HG02981 (cell line): Measurements from ENCODE around the gene CCT2.
A peak's percentile ranks its signal among the peaks of the same experiment; 100 is the strongest.

ENCODE experiments used
- ATAC-seq: cut with Tn5 transposase; IDR thresholded peaks from one replicate; pipeline ENCODE4 v1.9.1; 2021; ENCODE audit warnings: mild to moderate bottlenecking, moderate library complexity; ENCODE audit not compliant: unreplicated experiment

Gene CCT2

DNA sequence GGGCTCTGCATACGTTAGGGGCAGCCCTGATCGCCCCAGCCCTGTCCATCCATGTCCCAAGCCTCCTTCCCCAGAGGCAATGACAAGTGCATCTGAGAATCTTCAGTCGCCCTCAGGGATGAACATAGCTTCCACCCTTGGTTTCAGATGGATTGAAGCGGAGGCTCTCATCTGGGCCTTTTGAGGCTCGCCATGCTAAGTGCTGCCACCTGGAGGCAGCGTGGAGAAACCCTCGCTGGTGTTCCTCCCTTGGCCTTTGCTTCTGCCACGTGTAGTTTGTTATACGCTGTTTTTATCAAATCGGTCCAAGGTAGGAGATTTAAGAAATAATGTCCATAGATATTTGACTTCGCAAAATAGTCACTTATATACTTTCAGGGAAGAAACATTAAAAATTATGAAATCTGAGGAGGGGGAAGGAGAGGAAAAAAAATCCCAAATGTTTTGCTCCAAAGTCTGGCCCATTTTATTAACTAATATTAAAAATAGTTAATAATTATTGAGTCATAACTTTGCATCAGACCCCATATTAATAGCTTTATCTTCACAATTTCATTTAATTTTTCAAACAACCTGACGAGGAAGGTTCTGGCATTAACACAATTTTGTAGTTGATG lies 54.2 kb downstream of the CCT2 start:
- peak; percentile 83 for ATAC-seq

- no peak for ATAC-seq
Measured at GRCh38 chr12:69641546-69641945, 56.3 kb downstream of the CCT2 start.

GRCh38 chr12:69642531-69642930 lies 57.3 kb downstream of the CCT2 start:
- ATAC-seq = no peak

- no peak for ATAC-seq
Measured at GRCh38 chr12:69644511-69644910, 59.3 kb downstream of the CCT2 start.

- no peak for ATAC-seq
Measured at GRCh38 chr12:69645031-69645430, 59.8 kb downstream of the CCT2 start.

DNA sequence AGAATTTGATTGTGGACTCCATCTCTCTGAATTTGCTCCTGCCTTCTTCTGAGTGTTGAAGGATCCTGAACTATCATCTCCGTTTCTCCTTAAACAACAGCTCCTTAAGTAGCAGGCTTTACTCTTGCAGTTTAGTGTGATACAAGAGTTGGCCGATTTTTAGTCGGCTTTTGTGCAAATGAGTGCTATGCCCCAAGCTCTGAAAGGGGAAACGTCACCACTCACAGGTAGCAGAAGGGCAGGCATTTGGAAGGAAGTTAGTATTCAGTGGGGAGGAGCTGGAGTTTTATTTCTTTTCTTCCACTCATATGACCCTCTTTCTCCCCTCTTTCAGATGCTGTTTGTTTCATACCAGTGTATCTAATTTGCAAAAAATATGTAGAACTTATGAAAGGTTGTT lies 61.9 kb downstream of the CCT2 start:
- ATAC-seq = no peak

DNA sequence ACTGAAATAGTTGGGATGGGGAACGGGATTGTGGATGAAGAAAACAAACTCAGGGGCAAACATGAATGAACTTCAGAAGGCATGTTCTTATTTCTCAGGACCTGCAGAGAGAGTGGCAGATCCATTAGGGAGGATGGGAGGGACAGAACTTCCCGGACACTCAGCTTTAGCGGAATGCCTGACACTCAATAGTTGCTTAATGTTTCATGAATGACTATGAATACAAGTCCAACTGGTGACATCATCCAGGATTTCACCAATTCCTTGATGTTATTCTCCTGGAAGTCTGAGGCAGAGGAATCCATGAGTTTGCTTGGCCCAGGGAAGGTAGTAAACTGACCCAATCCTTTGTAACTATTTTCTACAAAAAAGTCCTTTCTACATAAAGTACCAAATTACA lies 63.2 kb downstream of the CCT2 start:
- no peak for ATAC-seq

DNA sequence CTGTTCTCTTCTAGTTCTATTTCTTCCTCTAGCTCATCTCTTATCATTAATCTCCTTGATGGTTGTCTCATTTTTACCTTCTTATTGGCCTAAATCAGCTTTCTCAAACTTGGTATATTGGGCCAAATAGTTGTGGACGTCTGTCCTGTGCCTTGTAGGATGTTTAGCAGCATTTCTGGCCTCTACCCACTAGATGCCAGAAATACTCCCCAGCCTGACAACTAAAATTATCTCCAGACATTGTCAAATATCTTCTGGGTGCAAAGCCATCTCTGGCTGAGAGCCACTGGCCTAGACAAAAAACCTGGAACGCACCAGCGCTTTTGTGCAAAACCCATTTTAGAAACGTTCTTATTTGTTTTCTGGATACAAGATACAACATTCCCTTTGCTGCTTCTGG lies 64.3 kb downstream of the CCT2 start:
- ATAC-seq = no peak
